SH-SY5Y (cell line): ENCODE measurements around the gene F2RL3.

ENCODE experiments used
- GATA2 ChIP-seq: IDR thresholded peaks from 2 replicates; pipeline ENCODE4 v1.6.1; 2011; ENCODE audit warnings: mild to moderate bottlenecking, low read depth, low read length
- GATA3 ChIP-seq: IDR thresholded peaks from 2 replicates; pipeline ENCODE4 v1.6.1; 2011; ENCODE audit warnings: low read depth, mild to moderate bottlenecking, low read length, moderate library complexity

F2RL3 gene

GRCh38 chr19:16886305-16886880 is 2.4 kb upstream of the F2RL3 start:
- no peak for TF ChIP-seq GATA2

GRCh38 chr19:16887353-16888265 is 1.2 kb upstream of the F2RL3 start:
- TF ChIP-seq GATA3 (no peak), GATA2 (no peak)

GRCh38 chr19:16889366-16889882 is 625 bp downstream of the F2RL3 start:
- TF ChIP-seq GATA2, result no peak
- TF ChIP-seq GATA3, result no peak

GRCh38 chr19:16889883-16890460 is 1.2 kb downstream of the F2RL3 start:
- TF ChIP-seq GATA3, result no peak
- TF ChIP-seq GATA2, result no peak

GRCh38 chr19:16890461-16891184 is 1.8 kb downstream of the F2RL3 start:
- TF ChIP-seq GATA2 (no peak), GATA3 (no peak)

- TF ChIP-seq GATA2 (no peak), GATA3 (no peak)
Measured at GRCh38 chr19:16891696-16892382, 3.0 kb downstream of the F2RL3 start.

GRCh38 chr19:16892436-16892835 is 3.6 kb downstream of the F2RL3 start:
- TF ChIP-seq GATA2, result no peak
- no peak for TF ChIP-seq GATA3

GRCh38 chr19:16892868-16893685 is 4.3 kb downstream of the F2RL3 start:
- no peak for TF ChIP-seq GATA3

GRCh38 chr19:16893686-16893989 is 4.8 kb downstream of the F2RL3 start:
- TF ChIP-seq GATA3 (no peak), GATA2 (no peak)

GRCh38 chr19:16894080-16894479 is 5.3 kb downstream of the F2RL3 start:
- TF ChIP-seq GATA3 (no peak), GATA2 (no peak)

GRCh38 chr19:16895467-16896145 is 6.8 kb downstream of the F2RL3 start:
- TF ChIP-seq GATA3 (no peak), GATA2 (no peak)

- no peak for TF ChIP-seq GATA2
- no peak for TF ChIP-seq GATA3
Measured at GRCh38 chr19:16896146-16897028, 7.6 kb downstream of the F2RL3 start.
